NCI-H1930 (cell line): ENCODE data around the gene TSNAX.
A peak's percentile ranks its signal among the peaks of the same experiment; 100 is the strongest.

Experiments
- DNase-seq, 2 experiments: peaks; one replicate each; lab custom pipeline; 2025; lab: John Stamatoyannopoulos, UW

The TSNAX gene

GRCh38 chr1:231601824-231602672, 73.6 kb downstream of the TSNAX start:
- DNase-seq: no peak

- no peak for DNase-seq
These were observed 74.2 kb downstream of the TSNAX start for GRCh38 chr1:231602673-231602984.

GRCh38 chr1:231603598-231604275, 75.3 kb downstream of the TSNAX start:
- peak; percentile 32 to 38 for DNase-seq

GRCh38 chr1:231604276-231604621, 75.8 kb downstream of the TSNAX start:
- no peak for DNase-seq

- no peak for DNase-seq
These were observed 77.0 kb downstream of the TSNAX start for GRCh38 chr1:231605149-231606100.

GRCh38 chr1:231606712-231607111, 78.2 kb downstream of the TSNAX start:
- DNase-seq: no peak

GRCh38 chr1:231610388-231610787, 81.9 kb downstream of the TSNAX start:
- DNase-seq: no peak

- DNase-seq: no peak
These were observed 82.6 kb downstream of the TSNAX start for GRCh38 chr1:231611111-231611510.

GRCh38 chr1:231611851-231612250, 83.4 kb downstream of the TSNAX start:
- DNase-seq: no peak

- no peak for DNase-seq
These were observed 84.1 kb downstream of the TSNAX start for GRCh38 chr1:231612393-231613089.

GRCh38 chr1:231613419-231614349, 85.2 kb downstream of the TSNAX start:
- DNase-seq: no peak
